ENCODE measurements around the gene OR2AT4. TPM values are rescaled to one million over a fixed set of nuclear protein-coding genes. Genes with fewer than 3 reads are reported as not detected.
"Not testable (repeated sequence)": the region's sequence is repeated elsewhere in the genome, so short reads cannot be mapped to it uniquely, and the experiment has no call there.

OR2AT4 gene
- total RNA-seq, 3 donors from 2014 or later (not counting 1 experiment from before 2014, with no cell fraction given), result not detected

DNA sequence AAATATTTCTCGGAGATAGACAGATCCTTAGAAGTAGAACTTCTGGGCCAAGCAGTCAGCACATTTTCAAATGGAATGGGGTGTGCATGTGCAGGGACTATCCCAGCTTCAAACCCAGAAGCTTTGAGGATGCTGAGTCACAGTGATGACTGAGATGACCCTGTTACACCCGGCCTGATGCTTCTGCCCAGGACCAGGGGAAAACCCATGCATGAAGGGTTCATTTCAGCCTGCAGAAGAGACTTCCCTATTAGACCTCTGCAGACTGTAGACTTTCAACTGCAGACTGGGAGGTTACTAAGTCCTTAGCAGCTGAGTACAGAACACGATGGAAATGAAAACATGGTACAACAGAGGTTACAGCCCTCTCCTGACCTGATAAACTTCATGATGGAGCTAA is 3.6 kb upstream of the OR2AT4 start:
- Mint-ChIP-seq H3K36me3 (no peaks in the 10 kb centered on the region), H3K27ac (no peak overlapping the region), H3K27me3 (ENCODE audit: low read depth in 2 of 2) (peaks cover 17 to 42% of the 10 kb centered on the region in 2 donors), H3K4me3 (no peak overlapping the region), H3K9me3 (no peaks in the 10 kb centered on the region), H3K4me1 (no peaks in the 10 kb centered on the region)
- H3K4me3 ChIP-seq (ENCODE audit: low read length), result no peak overlapping the region
- DNase-seq (peak in 1 of 2 donors; percentile 3), ATAC-seq (peak; percentile 49 to 61 (median 52))
- TF ChIP-seq, protein P1, sequence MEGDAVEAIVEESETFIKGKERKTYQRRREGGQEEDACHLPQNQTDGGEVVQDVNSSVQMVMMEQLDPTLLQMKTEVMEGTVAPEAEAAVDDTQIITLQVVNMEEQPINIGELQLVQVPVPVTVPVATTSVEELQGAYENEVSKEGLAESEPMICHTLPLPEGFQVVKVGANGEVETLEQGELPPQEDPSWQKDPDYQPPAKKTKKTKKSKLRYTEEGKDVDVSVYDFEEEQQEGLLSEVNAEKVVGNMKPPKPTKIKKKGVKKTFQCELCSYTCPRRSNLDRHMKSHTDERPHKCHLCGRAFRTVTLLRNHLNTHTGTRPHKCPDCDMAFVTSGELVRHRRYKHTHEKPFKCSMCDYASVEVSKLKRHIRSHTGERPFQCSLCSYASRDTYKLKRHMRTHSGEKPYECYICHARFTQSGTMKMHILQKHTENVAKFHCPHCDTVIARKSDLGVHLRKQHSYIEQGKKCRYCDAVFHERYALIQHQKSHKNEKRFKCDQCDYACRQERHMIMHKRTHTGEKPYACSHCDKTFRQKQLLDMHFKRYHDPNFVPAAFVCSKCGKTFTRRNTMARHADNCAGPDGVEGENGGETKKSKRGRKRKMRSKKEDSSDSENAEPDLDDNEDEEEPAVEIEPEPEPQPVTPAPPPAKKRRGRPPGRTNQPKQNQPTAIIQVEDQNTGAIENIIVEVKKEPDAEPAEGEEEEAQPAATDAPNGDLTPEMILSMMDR (IDR thresholded peaks at IDR 0.05), result no peak
- H3K4me1 ChIP-seq (ENCODE audit: control insufficient read depth, insufficient read depth, low read length), result no peaks in the 10 kb centered on the region
- H3K9me3 ChIP-seq (ENCODE audit: control insufficient read depth, insufficient read depth, low read length), result no peaks in the 10 kb centered on the region
- no peaks in the 10 kb centered on the region for H3K36me3 ChIP-seq (ENCODE audit: control insufficient read depth, insufficient read depth, low read length)
- intact Hi-C loops (cut with micrococcal nuclease), result no loop called here
- H3K27ac ChIP-seq (ENCODE audit: low read length), result no peak overlapping the region
- H3K27me3 ChIP-seq (ENCODE audit: control insufficient read depth, insufficient read depth, low read length), result peaks cover 5% of the 10 kb centered on the region
- WGBS (ENCODE audit: insufficient coverage), result 37% methylated on average over 3 of the region's 3 CpGs

DNA sequence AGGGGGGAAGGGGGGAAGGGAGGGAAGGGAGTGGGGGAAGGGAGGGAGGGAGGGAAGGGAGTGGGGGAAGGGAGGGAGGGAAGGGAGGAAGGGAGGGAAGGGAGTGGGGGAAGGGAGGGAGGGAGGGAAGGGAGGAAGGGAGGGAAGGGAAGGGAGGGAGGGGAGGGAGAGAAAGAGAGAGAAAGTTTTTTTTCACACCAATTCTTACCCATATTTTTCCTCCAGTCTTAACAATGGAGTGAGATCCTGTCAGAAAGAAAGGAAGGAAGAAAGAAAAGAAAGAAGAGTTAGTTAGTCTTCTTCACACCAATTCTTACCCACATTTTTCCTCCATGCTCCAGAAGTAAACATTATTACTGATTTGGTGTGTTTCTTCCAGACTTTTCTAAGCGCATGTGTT is 3.0 kb upstream of the OR2AT4 start:
- no peak overlapping the region for H3K4me3 Mint-ChIP-seq
- TF ChIP-seq, protein P1 (IDR thresholded peaks at IDR 0.05), result no peak
- no peaks in the 10 kb centered on the region for H3K36me3 Mint-ChIP-seq
- intact Hi-C loops (cut with micrococcal nuclease), result no loop called here
- H3K27ac Mint-ChIP-seq, result no peak overlapping the region
- Histone ChIP-seq H3K9me3 (ENCODE audit: control insufficient read depth, insufficient read depth, low read length) (no peaks in the 10 kb centered on the region), H3K27ac (ENCODE audit: low read length) (no peak overlapping the region), H3K4me3 (ENCODE audit: low read length) (no peak overlapping the region), H3K36me3 (ENCODE audit: control insufficient read depth, insufficient read depth, low read length) (no peaks in the 10 kb centered on the region), H3K4me1 (ENCODE audit: control insufficient read depth, insufficient read depth, low read length) (no peaks in the 10 kb centered on the region), H3K27me3 (ENCODE audit: control insufficient read depth, insufficient read depth, low read length) (peaks cover 5% of the 10 kb centered on the region)
- H3K27me3 Mint-ChIP-seq (ENCODE audit: low read depth in 2 of 2), result peaks cover 17 to 42% of the 10 kb centered on the region in 2 donors
- no CpG with 5 or more reads among the region's 1 CpG for WGBS (ENCODE audit: insufficient coverage)
- ATAC-seq (no peak), DNase-seq (no peak)
- no peaks in the 10 kb centered on the region for H3K4me1 Mint-ChIP-seq
- no peaks in the 10 kb centered on the region for H3K9me3 Mint-ChIP-seq

DNA sequence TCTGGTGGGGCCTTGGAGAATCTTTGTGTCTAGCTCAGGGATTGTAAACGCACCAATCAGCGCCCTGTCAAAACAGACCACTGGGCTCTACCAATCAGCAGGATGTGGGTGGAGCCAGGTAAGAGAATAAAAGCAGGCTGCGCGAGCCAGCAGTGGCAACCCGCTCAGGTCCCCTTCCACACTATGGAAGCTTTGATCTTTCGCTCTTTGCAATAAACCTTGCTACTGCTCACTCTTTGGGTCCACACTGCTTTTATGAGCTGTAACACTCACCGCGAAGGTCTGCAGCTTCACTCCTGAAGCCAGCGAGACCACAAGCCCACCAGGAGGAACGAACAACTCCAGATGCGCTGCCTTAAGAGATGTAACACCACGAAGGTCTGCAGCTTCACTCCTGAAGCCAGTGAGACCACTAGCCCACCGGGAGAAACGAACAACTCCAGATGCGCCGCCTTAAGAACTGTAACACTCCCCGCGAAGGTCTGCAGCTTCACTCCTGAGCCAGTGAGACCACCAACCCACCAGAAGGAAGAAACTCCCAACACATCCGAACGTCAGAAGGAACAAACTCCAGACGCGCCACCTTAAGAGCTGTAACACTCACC is 2.3 kb upstream of the OR2AT4 start:
- H3K36me3 ChIP-seq (ENCODE audit: control insufficient read depth, insufficient read depth, low read length); ATAC-seq; H3K4me3 ChIP-seq (ENCODE audit: low read length); intact Hi-C loops (cut with micrococcal nuclease); H3K9me3 Mint-ChIP-seq; H3K27ac Mint-ChIP-seq; H3K36me3 Mint-ChIP-seq; H3K9me3 ChIP-seq (ENCODE audit: control insufficient read depth, insufficient read depth, low read length); H3K4me1 ChIP-seq (ENCODE audit: control insufficient read depth, insufficient read depth, low read length); H3K4me3 Mint-ChIP-seq; H3K27me3 ChIP-seq (ENCODE audit: control insufficient read depth, insufficient read depth, low read length); H3K4me1 Mint-ChIP-seq; DNase-seq; H3K27ac ChIP-seq (ENCODE audit: low read length): not testable (repeated sequence)
- 92% methylated on average over 22 of the region's 22 CpGs for WGBS (ENCODE audit: insufficient coverage)
- H3K27me3 Mint-ChIP-seq (ENCODE audit: low read depth in 2 of 2), result peaks cover 14 to 36% of the 10 kb centered on the region in 2 donors

DNA sequence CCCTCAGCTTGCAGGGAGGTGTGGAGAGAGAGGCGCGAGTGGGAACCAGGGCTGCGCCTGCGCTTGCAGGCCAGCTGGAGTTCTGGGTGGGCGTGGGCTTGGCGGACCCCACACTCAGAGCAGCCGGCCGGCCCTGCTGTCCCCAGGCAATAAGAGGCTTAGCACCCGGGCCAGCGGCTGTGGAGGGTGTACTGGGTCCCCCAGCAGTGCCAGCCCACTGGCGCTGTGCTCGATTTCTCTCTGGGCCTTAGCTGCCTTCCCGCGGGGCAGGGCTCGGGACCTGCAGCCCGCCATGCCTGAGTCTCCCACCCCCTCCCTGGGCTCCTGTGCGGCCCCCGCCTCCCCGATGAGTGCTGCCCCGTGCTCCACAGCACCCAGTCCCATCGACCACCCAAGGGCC is 1.5 kb upstream of the OR2AT4 start:
- H3K27ac Mint-ChIP-seq; H3K27me3 ChIP-seq (ENCODE audit: control insufficient read depth, insufficient read depth, low read length); H3K4me3 ChIP-seq (ENCODE audit: low read length); H3K4me1 Mint-ChIP-seq; ATAC-seq; H3K9me3 Mint-ChIP-seq; H3K36me3 ChIP-seq (ENCODE audit: control insufficient read depth, insufficient read depth, low read length); H3K4me1 ChIP-seq (ENCODE audit: control insufficient read depth, insufficient read depth, low read length); DNase-seq; H3K9me3 ChIP-seq (ENCODE audit: control insufficient read depth, insufficient read depth, low read length); intact Hi-C loops (cut with micrococcal nuclease); H3K36me3 Mint-ChIP-seq; H3K27ac ChIP-seq (ENCODE audit: low read length); H3K4me3 Mint-ChIP-seq: not testable (repeated sequence)
- 95% methylated on average over 21 of the region's 21 CpGs for WGBS (ENCODE audit: insufficient coverage)
- H3K27me3 Mint-ChIP-seq (ENCODE audit: low read depth in 2 of 2), result peaks cover 12 to 33% of the 10 kb centered on the region in 2 donors
